Coronary artery (tissue), 2 donors: Measurements from ENCODE around the gene EDRF1.

Experiments
- DNase-seq: peaks from one replicate; pipeline ENCODE4 v3.0.0-alpha.2; 2017; ENCODE audit warnings: low spot score
- H3K27ac ChIP-seq, 2 donors: fragments of 200-600 bp; sonication (generic); one replicate each; pipeline ENCODE4 v1.5.1; 2016 to 2019
- H3K4me3 ChIP-seq: fragments of 200-600 bp; sonication (generic); 2 replicates; pipeline ENCODE4 v1.5.1; 2016; ENCODE audit warnings: mild to moderate bottlenecking, moderate library complexity
- TF ChIP-seq, protein P1 (sequence below): fragments of 200-600 bp; sonication (generic); IDR thresholded peaks from one replicate; pipeline ENCODE4 v1.5.1; 2019; ENCODE audit warnings: antibody characterized with exemption

The EDRF1 gene

DNA sequence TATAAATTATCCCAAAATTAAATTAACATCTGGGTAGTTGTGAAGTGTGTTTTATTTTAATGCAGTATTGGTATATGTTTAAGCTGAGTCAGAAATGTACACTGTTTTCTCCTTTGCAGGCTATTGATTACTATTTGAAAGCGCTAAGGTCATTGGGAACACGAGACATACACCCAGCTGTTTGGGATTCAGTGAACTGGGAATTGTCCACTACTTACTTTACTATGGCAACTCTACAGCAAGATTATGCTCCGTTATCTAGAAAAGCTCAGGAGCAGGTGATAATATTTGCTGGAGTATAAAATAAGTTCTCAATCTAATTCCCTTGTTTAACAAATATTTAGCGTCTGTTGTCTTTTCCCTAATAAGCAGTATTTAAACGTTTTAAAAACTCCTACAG lies 27.9 kb downstream of the EDRF1 start:
- no peak overlapping the region for H3K4me3 ChIP-seq
- TF ChIP-seq, protein P1, sequence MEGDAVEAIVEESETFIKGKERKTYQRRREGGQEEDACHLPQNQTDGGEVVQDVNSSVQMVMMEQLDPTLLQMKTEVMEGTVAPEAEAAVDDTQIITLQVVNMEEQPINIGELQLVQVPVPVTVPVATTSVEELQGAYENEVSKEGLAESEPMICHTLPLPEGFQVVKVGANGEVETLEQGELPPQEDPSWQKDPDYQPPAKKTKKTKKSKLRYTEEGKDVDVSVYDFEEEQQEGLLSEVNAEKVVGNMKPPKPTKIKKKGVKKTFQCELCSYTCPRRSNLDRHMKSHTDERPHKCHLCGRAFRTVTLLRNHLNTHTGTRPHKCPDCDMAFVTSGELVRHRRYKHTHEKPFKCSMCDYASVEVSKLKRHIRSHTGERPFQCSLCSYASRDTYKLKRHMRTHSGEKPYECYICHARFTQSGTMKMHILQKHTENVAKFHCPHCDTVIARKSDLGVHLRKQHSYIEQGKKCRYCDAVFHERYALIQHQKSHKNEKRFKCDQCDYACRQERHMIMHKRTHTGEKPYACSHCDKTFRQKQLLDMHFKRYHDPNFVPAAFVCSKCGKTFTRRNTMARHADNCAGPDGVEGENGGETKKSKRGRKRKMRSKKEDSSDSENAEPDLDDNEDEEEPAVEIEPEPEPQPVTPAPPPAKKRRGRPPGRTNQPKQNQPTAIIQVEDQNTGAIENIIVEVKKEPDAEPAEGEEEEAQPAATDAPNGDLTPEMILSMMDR: no peak

DNA sequence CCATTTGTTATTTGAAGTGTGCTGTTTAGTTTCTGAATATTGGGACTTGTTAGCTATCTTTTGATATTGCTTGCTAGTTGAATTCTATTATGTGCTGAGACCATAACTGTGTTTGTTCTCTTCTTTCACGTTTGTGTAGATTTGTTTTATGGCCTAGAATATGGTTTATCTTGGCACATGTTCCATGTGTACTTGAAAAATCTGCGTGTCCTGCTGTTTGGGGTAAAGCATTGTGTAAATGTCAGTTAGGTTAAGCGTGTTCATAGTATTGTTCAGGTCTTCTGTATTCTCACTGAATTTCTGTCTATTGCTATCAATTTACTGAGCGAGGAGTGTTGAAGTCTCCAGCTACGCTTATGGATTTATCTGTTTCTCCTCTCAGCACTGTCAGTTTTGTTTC lies 36.7 kb downstream of the EDRF1 start:
- H3K27ac ChIP-seq: no peak overlapping the region
- H3K4me3 ChIP-seq: no peak overlapping the region
- TF ChIP-seq, protein P1: no peak
- no peak for DNase-seq

More for the DNA sequence above, 27.9 kb downstream of the EDRF1 start:
- no peak overlapping the region for H3K27ac ChIP-seq
- DNase-seq: no peak

DNA sequence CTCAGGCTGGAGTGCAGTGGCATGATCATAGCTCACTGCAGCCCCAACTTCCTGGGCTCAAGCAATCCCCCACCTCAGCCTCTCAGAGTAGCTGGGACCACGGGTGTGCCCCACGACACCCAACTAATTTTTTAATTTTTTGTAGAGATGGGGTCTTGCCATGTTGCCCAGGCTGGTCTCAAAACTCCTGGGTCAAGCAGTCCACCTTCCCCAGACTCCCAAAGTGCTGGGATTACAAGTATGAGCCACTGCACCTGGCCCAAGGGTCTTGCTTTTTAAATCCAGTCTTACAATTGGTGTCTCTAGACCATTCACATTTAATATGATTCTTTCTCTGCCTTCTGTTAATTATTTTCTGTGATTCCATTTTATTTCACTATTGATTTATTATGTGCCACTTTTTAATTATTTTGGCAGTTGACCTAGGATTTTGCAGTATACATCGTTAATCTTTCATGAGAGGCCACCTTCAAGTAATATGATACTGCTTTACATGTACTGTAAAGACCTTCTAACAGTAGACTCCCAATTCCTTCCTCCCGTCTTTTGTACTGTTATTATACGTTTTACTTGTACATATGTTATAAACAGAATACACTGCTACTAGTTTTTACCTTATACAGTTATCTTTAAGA lies 37.5 kb downstream of the EDRF1 start:
- H3K4me3 ChIP-seq: no peak overlapping the region
- H3K27ac ChIP-seq: no peak overlapping the region
- no peak for DNase-seq
- TF ChIP-seq, protein P1: no peak

DNA sequence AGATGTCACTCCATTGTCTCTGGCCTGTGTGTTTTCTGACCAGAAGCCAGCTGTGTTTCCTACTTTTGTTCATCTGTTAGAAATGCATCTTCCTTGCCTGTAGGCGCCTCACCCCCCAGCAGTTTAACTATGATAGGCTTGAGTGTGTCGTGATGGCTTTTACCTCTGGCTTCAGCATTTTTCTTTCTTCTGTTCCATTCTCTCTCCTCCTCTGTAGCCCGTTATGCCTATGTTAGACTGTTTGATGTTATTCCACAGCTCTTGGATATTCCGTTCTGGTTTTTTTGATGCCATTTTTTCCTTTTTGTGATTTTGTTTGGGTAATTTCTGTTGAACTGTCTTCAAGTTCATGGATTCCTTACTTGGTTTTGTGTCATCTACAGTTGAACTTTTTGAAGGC lies 38.2 kb downstream of the EDRF1 start:
- Histone ChIP-seq H3K4me3 (no peak overlapping the region), H3K27ac (no peak overlapping the region)
- no peak for DNase-seq
- TF ChIP-seq, protein P1: no peak

DNA sequence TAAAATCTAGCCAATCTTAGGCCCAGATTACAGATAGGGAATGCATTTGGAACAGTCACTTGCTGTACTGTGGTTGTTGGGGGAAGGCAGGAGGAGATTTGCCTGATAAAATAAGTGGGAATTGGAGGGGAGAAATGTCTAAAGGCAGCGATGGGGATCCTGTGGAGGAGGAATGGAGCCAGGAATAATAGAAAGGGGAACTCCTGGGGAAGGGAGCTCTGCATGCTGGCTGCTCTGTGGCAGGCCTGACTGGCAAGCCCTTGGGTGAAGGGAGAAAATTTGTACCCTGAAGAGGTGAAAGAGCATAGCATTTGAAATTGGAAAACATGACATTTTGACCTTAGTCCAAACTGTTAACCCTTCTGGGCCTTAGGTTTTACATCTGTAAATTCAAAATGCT lies 42.5 kb downstream of the EDRF1 start:
- Histone ChIP-seq H3K4me3 (no peak overlapping the region), H3K27ac (no peak overlapping the region)
- no peak for DNase-seq
- TF ChIP-seq, protein P1: no peak

DNA sequence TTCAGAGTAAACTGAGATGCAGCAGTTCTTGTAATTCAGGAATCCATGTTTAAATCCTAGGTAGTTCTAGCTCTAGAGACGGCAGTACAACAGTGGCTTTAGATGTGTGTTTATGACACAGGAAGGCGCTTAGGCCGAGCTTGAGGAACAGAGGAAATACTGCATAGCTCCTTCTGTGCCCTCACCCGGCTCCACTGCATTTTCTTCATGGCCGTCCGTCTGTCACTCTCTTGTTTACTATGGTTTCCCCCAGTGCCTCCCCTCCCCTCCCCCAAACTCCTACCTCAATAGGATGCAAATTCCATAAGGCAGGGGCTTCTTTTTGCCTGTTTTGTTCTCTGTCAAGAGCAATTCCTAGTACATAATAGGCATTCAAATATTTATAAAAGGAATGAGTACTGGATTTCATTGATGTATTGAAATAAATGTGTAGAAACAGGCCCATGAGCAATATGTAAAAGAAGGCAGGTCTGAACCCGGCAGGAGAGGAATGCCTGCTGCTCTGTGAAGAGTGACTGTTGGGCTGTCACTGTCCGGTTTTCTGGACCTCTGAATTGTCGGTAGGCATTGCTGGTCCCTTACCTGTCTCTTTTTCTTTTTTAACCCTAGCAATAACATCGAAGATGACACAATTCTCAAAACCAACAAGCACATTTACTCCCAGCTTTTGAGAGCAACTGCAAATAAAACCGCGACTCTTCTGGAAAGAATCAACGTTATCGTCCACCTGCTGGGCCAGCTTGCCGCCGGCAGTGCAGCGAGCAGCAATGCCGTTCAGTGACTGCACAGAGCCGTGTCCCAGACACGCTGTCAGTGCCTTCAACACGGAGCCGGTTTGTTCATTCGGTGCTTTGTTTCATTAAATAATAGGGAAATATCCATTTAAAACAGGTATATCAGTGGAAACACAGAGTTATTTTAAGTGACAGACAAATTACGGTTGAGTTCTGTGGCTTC lies 43.5 kb downstream of the EDRF1 start:
- no peak for DNase-seq
- TF ChIP-seq, protein P1: no peak
- Histone ChIP-seq H3K4me3 (no peak overlapping the region), H3K27ac (no peak overlapping the region)

DNA sequence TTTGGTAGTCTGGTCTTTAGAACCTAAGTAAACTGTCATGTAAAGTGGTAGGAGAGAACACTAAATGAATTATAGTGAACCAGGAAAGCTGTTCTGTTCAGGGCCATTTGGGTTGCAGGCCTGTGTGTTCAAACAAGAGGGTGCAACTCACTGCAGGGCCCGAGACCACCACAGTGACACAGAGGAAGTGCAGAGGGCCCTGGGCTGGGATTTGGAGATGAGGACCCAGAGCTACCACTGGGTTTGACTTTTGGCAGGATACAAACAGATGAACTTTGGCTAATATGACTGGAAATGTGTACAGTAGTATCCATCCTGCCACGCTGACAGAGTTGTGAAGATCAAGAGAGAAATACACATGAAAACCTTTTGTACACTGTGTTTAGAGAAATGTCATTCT lies 46.3 kb downstream of the EDRF1 start:
- TF ChIP-seq, protein P1: no peak
- no peak for DNase-seq
- H3K4me3 ChIP-seq: no peak overlapping the region
- H3K27ac ChIP-seq: no peak overlapping the region
